HG02870 (cell line): ENCODE results near the gene SEMA3G.
A peak's percentile ranks its signal among the peaks of the same experiment; 100 is the strongest.

ENCODE experiments used
- ATAC-seq: cut with Tn5 transposase; IDR thresholded peaks from one replicate; pipeline ENCODE4 v1.9.1; 2021; ENCODE audit warnings: mild to moderate bottlenecking, moderate library complexity; ENCODE audit not compliant: unreplicated experiment

The SEMA3G gene

DNA sequence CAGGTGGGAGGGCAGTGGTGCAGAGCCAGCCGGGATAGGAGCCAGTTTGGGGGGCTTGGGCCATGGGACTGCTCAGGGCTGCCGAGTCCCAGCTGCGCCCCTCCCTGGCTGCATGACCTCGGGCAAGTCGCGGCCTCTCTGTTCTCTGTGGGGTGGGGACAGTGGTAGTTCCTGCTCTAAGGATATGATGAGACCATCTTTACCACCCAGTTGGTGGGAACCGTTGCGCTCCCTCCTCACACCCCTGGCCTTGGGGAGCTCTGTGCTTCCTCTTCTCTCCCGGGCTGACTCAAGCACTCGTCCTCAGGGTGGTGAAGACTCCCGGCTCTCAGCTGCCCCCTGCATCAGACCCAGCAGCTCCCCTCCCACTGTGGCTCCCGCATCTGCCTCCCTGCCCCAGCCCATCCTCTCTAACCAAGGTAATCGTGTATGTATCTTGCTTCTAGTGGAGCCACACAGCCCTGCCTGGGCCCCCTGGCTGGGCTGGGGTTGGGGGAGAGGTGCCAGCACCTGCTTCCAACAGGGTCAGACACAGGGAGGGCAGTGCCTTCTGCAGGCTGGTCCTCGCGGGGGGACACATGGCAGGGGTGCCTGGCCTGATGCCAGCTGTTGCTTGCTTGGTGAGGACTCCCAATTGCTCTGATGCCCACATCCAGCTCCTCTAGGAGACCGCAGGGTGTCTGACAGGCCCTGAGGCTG lies 35.1 kb upstream of the SEMA3G start:
- ATAC-seq, result no peak

DNA sequence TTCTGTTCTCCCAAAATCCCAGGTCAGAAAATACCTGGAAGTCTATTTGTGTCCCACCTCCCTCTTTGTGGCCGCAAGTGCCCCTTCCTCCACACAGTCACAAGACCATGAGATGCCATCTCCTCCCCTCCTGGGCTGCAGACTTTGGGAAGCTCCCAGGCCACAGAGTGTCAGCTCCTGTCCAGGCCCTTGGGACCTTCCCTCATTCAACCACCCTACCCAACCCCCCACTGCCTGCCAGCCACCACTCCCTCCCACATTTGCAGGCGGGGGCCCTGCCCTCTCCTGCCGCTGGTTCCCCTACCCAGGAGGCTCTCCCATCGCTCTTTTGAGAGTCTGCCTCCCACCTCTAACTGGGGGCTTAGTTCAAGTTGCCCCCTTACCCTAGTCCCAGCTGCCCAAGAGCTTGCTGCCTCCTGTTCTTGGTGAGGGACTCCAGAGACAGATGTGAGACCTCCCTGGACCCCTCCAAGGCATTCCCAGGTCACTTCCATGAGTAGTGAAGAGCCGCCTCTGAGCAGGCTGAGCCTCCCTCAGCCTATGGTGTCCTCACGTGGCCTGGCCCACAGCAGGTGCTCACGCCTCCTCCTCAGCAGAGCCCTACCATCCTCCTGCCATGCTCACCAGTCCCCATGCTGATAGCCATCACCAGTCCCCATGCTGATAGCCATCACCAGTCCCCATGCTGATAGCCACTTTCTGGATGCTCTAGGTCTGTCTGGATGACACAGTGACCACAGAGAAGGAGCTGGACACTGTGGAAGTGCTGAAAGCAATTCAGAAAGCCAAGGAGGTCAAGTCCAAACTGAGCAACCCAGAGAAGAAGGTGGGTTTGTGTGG lies 34.4 kb upstream of the SEMA3G start:
- no peak for ATAC-seq

DNA sequence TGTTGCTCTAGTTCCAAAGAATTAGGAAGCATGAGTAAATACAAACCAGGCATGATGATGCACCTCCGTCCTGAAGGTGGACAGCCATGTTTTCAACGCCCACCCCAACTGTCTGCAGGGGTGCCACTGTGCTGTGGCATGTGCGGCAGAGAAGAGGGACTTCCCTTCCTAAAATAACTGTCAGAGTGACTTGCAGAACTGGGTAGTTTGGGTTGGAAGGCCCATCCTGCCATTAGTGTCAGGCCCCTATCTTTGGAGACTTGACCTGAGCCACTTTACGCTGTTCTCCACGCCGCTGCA lies 32.8 kb upstream of the SEMA3G start:
- no peak for ATAC-seq

DNA sequence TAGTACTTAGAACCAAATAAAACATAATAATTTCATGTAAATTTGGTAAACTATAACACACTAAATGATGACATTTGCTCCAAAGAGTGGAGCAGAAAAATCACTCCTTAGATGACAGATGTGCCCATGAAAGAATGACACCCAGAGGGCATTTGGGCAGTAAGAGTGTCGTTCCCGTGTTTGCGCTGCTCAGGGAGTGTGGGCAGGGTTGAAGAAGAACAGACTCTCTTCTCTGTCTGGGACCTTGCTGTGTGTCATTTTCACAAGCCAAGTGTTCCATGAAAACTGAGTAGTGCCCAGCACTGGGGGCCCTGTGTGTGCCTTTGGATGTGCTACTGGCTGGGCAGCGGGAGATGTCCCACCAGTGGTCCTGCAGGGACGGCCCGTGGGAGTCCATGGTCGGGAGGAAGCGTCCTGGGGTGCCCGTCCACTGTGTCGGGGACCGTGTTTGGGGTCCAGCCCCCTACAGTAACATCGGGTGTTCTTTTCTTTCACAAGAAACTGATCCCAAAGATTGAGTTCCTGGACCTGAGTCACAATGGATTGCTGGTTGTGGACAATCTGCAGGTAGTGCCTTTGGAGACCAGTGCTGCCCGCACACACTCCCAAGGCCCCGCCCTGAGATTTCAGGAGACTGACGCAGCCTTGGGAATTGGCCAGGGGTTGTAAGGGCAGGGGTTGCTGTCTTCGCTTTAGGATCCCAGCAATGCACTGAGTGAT lies 32.3 kb upstream of the SEMA3G start:
- ATAC-seq, result no peak

DNA sequence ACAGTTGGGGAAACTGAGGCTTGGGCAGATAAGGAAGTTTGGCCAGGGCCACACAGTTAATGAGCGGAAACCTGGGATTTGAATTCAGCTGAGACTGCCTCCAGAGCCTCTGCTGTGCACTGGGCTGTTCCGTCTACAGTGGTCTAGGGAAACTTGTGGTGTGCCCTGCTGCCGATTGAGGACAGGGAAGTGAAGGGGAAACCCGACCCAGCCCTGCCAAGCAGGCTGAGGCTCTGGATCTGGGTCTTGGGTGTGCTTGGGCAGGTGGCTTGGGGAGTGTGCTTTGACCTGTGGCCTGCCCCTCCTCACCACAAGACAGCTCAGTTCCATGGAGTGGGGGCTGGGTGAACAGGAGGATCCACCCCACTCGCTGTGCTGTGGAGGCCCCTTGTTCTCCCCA lies 28.1 kb upstream of the SEMA3G start:
- no peak for ATAC-seq

DNA sequence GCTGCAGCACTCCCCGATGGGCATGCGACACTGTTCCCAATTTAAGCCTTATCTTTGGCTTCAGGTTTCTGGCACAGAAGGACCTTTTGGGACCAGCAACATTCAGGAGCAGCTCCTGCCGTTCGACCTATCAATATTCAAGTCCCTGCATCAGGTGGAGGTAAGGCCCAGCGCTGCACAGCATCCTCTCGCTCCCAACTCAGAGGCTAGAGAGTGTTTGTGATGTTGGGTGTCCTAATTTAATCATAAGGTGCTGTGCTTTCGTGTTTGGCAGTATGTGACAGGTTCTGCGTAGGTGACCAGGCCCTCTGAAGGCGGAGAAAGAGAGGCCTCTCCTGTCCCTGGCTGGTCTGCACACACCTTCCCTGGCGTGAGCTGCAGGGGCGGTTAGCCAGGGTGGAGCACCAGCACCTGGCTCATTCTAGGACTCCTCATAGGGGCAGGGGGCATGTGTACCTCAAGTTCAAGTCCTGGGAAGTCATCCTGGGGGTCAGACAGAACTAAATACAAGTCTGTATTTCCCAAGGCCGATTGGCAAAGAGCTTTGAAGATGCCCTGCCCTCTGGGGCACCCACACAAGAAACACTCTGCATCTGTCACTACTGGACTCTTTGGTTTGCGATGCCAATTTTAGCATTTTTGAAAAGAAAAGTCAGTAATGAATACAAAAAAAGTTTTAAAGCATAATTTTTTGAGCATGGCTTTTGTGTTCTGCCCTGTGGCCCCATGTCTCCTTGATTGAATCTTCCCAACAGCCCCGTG lies 27.5 kb upstream of the SEMA3G start:
- no peak for ATAC-seq

DNA sequence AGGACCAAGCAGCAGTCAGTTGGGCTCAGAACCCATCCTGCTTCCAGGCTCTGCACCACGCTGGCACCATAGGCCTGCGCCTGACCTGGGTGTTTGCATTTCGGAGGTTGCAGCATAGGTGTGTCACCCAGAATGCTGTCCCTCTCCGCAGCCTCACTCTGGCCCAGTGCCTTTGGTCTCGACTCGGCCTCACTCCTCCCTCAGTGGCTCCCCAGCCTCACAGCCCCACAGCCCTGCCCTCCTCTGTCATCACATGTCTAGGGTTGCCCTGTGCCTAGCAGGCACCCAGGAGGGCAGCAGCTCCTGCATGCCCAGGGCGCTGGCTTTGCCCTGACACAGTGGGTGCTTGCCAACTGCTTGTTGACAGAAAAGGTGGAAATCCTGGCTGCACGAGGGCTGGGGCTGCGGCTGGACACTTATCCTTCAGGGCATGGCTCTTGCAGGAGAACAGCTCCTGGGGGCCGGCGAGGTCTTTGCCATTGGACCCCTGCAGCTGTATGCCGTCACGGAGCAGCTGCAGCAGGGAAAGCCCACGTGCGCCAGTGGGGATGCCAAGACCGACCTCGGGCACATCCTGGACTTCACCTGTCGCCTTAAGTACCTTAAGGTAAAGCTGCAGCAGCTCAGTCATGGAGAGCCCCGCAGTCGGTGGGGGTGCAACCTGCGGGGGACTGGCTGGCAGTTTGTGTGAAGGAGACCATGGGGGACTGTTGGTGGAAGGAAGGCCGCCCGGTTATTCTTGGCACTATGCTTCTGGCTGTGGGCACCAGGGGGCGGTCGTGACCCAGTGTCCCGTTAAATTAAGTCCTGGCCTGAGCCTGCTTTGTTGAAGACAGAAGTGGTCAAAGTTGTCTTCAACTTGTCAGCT lies 26.7 kb upstream of the SEMA3G start:
- ATAC-seq, result no peak

DNA sequence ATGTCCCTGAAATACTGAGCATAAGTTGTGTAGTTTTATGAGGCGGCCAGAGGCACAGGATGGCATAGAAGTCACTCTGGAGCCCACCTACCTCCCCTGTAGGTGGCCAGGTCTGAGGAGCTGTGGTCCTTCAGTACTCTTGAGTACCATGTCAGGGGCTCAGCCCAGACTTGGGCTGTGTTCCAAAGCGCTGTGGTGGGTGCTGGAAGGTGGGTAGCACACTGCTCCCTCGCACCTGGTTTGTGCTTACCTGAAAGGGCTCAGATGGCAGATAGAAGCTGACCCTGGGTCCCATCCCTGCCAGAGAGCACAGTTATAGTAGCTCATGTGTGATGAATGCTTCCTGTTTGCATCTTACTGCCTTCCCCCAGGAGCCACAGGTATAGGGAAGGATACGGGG lies 26.0 kb upstream of the SEMA3G start:
- no peak for ATAC-seq

DNA sequence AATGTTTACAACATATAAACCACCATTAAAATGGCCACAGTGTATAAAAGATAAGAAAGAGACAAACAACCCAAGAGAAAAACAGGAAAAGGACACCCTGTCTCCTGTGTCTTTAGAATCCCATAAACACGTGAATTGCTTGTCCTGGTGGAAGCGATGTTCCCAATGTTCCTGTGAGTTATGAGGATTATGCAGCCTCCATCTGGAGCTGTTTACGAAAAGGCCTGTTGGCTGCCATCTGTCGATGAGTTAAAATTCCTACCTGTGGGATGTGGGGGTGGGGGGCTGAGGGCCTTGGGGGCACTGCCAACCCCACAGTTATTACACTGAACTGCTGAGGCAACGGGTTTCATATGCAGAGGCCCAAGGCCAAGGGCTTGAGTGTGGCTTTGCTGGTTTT lies 24.1 kb upstream of the SEMA3G start:
- ATAC-seq, result no peak

DNA sequence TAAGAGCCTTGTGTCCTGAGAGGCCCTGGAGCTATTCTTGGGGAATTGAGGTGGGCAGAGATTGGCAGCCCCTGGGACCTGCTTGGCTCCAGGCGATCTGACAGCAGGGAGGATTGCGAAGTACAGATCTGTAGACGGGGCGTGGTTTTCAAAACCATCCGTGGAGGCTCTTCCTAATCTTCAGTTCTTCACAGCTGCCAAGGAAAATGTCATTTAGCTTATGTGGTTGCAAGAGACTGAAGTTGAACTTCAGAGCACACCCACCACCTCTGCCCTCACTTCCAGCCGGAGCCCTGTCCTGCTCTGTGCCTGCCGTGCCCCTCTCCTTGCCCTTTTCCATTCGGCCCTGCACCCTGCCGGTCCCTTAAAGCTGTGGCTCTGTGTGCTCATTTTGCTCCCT lies 23.4 kb upstream of the SEMA3G start:
- ATAC-seq, result no peak

DNA sequence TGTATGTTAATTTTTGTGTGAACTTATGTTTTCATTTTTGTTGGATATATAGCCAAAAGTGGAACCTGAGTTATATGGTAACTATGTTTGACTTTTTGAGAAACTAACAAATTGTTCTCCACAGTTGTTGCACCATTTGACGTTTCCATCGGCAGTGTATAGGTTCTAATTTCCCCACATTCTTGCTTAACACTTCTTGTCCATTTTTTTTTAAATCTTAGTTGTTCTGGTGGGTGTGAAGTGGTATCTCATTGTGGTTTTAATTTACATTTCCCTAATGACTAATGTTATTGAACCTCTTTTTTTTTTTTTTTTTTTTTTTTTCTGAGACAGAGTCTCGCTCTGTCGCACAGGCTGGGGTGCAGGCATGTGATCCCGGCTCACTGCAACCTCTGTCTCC lies 18.5 kb upstream of the SEMA3G start:
- ATAC-seq, result no peak

DNA sequence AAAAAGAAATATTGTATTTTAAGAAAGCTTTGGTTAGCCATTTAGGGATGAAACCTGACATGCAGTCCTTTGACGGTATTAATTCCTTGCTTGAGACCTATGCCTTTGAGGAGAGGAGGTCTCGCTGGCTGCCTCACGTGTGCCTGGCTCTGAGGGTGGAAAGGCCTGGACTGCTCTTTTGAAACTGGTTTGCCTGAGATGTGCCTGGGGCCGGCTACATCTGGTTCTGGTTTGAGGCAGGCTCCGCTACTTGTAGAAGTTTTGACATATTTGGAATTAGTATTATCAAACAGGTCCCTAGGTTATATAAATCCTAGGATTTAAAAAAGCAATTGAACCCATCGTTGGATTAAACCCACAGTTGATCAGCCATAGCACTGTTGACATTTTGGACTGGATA lies 17.0 kb upstream of the SEMA3G start:
- ATAC-seq, result no peak

DNA sequence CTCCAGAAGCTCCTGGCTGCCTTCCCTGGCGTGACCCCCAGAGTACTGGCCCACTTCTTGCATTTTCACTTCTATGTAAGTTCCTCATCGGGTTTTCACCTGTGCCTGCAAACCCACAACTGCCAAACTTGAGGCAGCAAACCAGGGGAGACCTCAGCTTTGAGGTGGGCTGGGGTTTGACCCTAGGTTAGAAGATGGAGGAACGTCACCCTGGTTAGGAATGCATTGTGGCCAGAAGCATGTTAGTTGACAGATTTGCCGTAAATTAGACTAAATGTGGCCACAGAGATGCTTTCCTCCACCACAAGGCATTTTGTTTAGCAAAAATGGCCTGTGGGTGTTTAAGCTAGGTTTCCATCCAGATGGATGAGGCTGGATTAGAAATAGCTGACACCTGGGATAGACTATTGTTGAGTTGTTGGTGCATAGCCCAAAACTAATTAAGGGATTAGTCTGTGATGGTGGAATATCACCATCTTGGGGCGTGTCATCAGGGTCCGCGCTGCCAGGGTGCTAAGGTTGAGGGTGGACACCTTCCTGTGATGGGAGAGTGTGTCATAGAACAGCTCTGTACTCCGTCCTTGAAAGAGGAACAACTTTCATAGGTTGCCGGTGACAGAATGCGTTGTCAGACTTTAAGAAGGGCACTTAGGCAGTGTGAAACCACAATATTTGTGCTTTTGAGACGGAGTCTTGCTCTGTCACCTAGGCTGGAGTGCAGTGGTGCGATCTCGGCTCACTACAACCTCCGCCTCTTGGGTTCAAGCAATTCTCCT lies 14.1 kb upstream of the SEMA3G start:
- ATAC-seq, result no peak

DNA sequence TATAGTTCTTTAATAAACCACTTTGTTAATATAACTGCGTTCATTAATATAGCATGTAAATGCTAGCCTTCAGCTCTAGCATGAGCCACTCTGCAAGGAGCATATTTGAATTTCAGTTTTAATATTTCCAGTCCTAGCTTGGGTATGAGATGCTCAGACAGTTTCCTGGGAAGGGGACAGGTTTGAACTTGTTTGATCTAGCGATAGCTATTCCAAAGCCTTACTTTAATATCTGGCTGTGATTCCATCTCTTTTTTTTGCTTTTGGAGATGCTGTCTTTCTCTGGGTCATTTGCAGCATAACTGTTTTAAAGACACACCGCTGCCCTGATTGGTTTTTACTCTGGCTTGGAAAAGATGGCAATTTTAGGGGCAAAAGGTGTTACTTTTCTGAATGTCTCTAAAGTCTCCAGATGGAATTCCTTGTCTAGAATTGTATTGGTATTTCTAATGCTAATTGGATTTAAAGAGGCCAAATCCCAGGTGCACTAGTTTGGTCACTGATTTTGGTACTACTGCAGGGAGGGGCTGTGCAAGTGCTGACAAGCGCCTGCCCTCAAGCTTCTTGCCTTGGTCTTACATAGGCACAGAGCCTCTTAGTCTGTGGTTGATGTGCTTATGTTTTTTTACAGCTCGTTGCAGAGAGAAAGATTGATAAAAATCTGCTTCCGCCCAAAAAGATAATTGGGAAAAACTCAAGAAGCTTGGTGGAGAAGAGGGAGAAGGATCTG lies 13.3 kb upstream of the SEMA3G start:
- no peak for ATAC-seq

DNA sequence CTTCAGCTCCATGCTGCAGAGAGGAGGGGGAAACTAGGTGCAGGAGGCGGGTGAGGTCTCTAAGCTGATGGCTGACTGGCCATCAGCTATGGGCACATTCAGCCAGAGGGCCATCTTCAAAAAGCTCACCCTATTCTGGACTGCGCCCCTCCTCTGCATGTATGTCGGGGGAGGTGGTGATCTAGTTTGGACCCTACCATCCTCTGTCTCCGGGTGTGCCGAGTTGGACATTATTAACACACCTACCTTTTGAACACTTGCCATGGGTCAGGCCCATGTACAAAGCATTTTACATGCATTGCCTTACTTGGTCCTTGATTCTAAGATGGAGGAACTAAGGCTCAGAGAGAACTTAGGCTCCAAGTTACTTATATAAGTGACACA lies 11.9 kb upstream of the SEMA3G start:
- no peak for ATAC-seq

DNA sequence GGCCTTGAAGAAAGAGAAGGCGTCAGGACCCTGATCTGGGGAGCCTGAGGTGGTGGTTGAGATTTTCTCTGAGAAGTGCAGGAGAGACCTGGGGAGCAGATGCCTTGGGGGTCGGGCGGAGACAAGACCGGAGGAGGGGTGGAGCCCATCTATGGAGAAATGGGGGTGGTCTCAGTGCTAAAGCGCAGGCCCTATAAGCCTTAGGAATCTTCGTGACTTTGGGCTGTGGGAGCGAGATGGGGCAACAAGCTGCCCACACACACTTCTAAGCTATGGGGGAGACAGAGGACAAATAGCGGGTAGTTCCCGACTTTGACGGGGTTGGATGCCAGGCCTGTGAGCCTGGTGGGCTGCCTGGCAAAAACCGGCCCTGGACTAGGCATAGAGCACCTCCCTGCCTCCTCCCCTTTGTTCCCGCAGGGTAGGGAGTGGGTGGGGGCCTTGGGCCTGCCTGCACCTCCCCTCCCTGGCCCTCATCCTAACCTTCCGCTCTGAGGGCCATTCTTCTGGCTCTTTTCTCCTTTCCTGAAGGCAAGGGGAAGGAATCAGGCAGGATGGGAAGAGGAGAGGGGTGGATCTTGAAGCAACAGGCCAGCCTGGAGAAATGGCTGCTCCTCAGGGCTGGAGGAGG lies 11.4 kb upstream of the SEMA3G start:
- no peak for ATAC-seq

DNA sequence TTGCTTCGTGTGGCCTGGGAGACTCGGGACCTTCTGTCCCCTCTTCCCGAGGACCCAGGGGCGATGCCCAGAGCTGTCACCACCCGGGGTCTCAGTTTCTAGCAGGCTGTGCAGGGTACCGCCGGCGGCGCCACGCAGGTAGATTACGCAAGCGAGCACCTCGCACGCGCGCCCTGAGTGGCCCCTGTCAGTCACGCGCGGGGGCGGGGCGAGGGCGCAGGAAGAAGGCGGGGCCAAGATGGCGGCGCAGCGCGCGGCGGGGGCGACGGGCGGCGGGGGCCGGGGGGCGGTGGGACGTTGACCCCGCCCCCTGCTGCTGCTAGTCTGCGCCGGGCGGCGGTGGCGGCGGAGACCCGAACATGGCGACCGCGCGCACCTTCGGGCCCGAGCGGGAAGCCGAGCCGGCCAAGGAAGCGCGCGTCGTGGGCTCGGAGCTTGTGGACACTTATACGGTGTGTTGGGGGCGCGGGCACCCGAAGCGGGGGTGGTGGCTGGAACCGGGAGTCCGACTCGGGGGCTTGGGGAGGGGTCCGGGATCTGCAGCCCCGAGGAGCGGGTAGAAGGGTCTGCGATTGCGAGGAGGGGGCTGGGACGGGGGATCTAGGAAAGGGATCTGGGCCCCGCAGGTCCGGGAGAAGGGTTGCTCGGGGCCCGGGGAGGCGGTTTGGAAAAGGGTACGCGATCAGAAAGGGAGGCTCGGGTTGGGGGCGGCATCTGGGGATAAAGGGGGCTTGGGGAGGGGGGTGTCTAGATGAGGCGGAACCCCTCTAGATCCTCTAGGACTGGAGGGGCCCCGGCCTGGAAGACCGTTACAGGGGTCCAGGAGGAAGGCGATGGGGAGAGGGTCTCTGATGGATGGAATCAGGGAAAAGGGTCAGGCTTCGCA lies 10.6 kb upstream of the SEMA3G start, which contains the start of gene NISCH:
TSS of gene NISCH (plus strand) at position 322 of the 886 bp plus-strand sequence. CDS start at position 360, 38 bp downstream.
- peak; percentile 69 for ATAC-seq

DNA sequence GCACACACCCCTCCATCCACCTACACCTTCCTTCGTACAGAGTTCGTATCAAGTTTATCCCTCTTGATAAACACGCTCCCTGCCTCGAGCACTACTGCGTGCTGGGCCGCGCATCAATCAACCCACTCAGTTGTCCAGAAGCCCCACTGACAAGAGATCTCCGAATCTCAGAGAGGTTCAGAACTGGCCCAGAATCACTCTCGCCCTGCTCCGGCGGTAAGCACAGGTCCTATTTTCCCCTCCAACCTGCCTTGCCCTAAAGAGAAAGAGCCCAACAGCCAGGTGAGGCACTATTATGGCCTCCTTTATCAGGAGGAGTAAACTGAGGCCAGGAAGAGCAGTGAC lies 10.0 kb upstream of the SEMA3G start:
- no peak for ATAC-seq
